ENCODE results near the gene HMGB2. TPM values are rescaled to one million over a fixed set of nuclear protein-coding genes. Genes with fewer than 3 reads are reported as not detected.

HMGB2 gene
- total RNA-seq, 6 experiments from 2014 or later = 53.0 to 130 (median 117) TPM

- no peaks in the 10 kb centered on the region for H3K36me3 Mint-ChIP-seq (ENCODE audit: low read depth)
These were observed 17.2 kb downstream of the HMGB2 start for GRCh38 chr4:173317004-173317403.

GRCh38 chr4:173316060-173316459 is 18.1 kb downstream of the HMGB2 start:
- DNase-seq = no peak
- no peak for TF ChIP-seq CTCF (IDR thresholded peaks at IDR 0.05)
- Mint-ChIP-seq H3K9me3 (no peaks in the 10 kb centered on the region), H3K36me3 (ENCODE audit: low read depth) (no peaks in the 10 kb centered on the region), H3K27me3 (ENCODE audit: insufficient read depth) (no peaks in the 10 kb centered on the region), H3K27ac (no peak overlapping the region), H3K4me3 (no peak overlapping the region), H3K4me1 (ENCODE audit: low read depth) (peaks cover 19% of the 10 kb centered on the region)

More at GRCh38 chr4:173317004-173317403, 17.2 kb downstream of the HMGB2 start:
- peak; percentile 48 for TF ChIP-seq CTCF (IDR thresholded peaks at IDR 0.05)
- Mint-ChIP-seq H3K27ac (no peak overlapping the region), H3K9me3 (no peaks in the 10 kb centered on the region), H3K4me3 (no peak overlapping the region), H3K4me1 (ENCODE audit: low read depth) (peaks cover 19% of the 10 kb centered on the region), H3K27me3 (ENCODE audit: insufficient read depth) (no peaks in the 10 kb centered on the region)
- no peak for DNase-seq

DNA sequence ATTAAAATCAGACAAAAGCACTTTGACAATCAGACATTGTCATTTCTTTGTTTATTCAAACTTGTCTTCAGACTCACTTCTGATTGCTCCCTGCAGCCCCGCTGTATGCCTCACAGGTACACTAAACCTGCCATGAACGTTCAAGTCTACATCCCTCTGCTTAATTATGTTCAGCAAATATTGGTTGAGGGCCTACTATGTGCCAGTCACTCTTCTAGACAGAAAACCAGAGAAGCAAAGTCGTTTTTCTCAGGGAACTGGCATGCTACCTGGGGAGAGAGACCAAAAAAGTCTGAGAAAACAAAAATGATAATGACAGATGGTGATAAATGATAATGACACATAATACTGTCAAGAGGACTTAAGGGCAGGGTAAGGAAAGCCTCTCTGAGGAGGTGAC is 19.4 kb downstream of the HMGB2 start:
- Mint-ChIP-seq H3K4me3 (no peak overlapping the region), H3K9me3 (no peaks in the 10 kb centered on the region), H3K4me1 (ENCODE audit: low read depth) (peaks cover 16% of the 10 kb centered on the region), H3K27ac (no peak overlapping the region), H3K36me3 (ENCODE audit: low read depth) (no peaks in the 10 kb centered on the region), H3K27me3 (ENCODE audit: insufficient read depth) (no peaks in the 10 kb centered on the region)
- DNase-seq = no peak
- no peak for TF ChIP-seq CTCF (IDR thresholded peaks at IDR 0.05)

GRCh38 chr4:173311368-173311767 is 22.8 kb downstream of the HMGB2 start:
- Mint-ChIP-seq H3K27ac (no peak overlapping the region), H3K4me1 (ENCODE audit: low read depth) (no peaks in the 10 kb centered on the region), H3K27me3 (ENCODE audit: insufficient read depth) (no peaks in the 10 kb centered on the region), H3K4me3 (no peak overlapping the region), H3K36me3 (ENCODE audit: low read depth) (no peaks in the 10 kb centered on the region), H3K9me3 (no peaks in the 10 kb centered on the region)
- no peak for TF ChIP-seq CTCF (IDR thresholded peaks at IDR 0.05)
- no peak for DNase-seq

GRCh38 chr4:173307778-173308177 is 26.4 kb downstream of the HMGB2 start:
- Mint-ChIP-seq H3K4me1 (ENCODE audit: low read depth) (no peaks in the 10 kb centered on the region), H3K27me3 (ENCODE audit: insufficient read depth) (no peaks in the 10 kb centered on the region), H3K4me3 (no peak overlapping the region), H3K36me3 (ENCODE audit: low read depth) (no peaks in the 10 kb centered on the region), H3K27ac (no peak overlapping the region), H3K9me3 (no peaks in the 10 kb centered on the region)
- DNase-seq = no peak
- TF ChIP-seq CTCF (IDR thresholded peaks at IDR 0.05) = no peak

Measured in HFFc6 (cell line).